ENCODE data around the gene MEGF11. TPM values are rescaled to one million over a fixed set of nuclear protein-coding genes. Genes with fewer than 3 reads are reported as not detected.
"Not testable (repeated sequence)": the region's sequence is repeated elsewhere in the genome, so short reads cannot be mapped to it uniquely, and the experiment has no call there.

The MEGF11 gene
- total RNA-seq, 2 donors from 2014 or later: not detected

- no peak for ATAC-seq
- no peak for DNase-seq
- WGBS, 2 donors: 93 to 96% methylated on average over 1 of the region's 1 CpG
- no peaks in the 10 kb centered on the region for H3K9me3 ChIP-seq
- H3K36me3 ChIP-seq (replicated peaks in 1 of 2; ENCODE audit: insufficient read depth in 1 of 2, low read depth in 2 of 2): peaks cover 0 to 15% of the 10 kb centered on the region in 2 donors
- TF ChIP-seq CTCF (IDR thresholded peaks at IDR 0.05) (no peak), POLR2A (IDR thresholded peaks at IDR 0.05) (no peak)
- H3K27ac ChIP-seq: no peak overlapping the region
- no peak overlapping the region for H3K4me3 ChIP-seq
- H3K27me3 ChIP-seq: no peaks in the 10 kb centered on the region
- intact Hi-C loops (cut with DNase I): no loop called here
- H3K4me1 ChIP-seq: peaks cover 33% of the 10 kb centered on the region
These were observed 378.1 kb downstream of the MEGF11 start for GRCh38 chr15:65875458-65875857.

GRCh38 chr15:65873256-65873655 lies 380.3 kb downstream of the MEGF11 start:
- Histone ChIP-seq H3K9me3 (no peaks in the 10 kb centered on the region), H3K4me3 (no peak overlapping the region), H3K27me3 (no peaks in the 10 kb centered on the region), H3K4me1 (peaks cover 37% of the 10 kb centered on the region), H3K36me3 (replicated peaks in 1 of 2; ENCODE audit: insufficient read depth in 1 of 2, low read depth in 2 of 2) (peaks cover 0 to 11% of the 10 kb centered on the region in 2 donors), H3K27ac (no peak overlapping the region)
- DNase-seq (no peak), ATAC-seq (no peak)
- TF ChIP-seq POLR2A (IDR thresholded peaks at IDR 0.05) (no peak), CTCF (IDR thresholded peaks at IDR 0.05) (no peak)
- intact Hi-C loops (cut with DNase I): no loop called here

GRCh38 chr15:65872596-65872995 lies 381.0 kb downstream of the MEGF11 start:
- H3K9me3 ChIP-seq; ATAC-seq; intact Hi-C loops (cut with DNase I); H3K4me3 ChIP-seq; H3K36me3 ChIP-seq (replicated peaks in 1 of 2; ENCODE audit: insufficient read depth in 1 of 2, low read depth in 2 of 2); H3K27me3 ChIP-seq; DNase-seq: not testable (repeated sequence)
- Histone ChIP-seq H3K4me1 (peaks cover 37% of the 10 kb centered on the region), H3K27ac (peak overlapping the region in 1 of 4 donors; percentile 5)
- WGBS, 2 donors: 86 to 94% methylated on average over 5 of the region's 5 CpGs

- ATAC-seq; H3K36me3 ChIP-seq (replicated peaks in 1 of 2; ENCODE audit: insufficient read depth in 1 of 2, low read depth in 2 of 2); intact Hi-C loops (cut with DNase I); H3K27me3 ChIP-seq; H3K4me3 ChIP-seq; H3K9me3 ChIP-seq; DNase-seq: not testable (repeated sequence)
- H3K4me1 ChIP-seq: peaks cover 37% of the 10 kb centered on the region
- 89 to 97% methylated on average over 9 of the region's 9 CpGs for WGBS, 2 donors
- H3K27ac ChIP-seq: peak overlapping the region in 1 of 4 donors; percentile 96
These were observed 381.7 kb downstream of the MEGF11 start for GRCh38 chr15:65871886-65872285.

- H3K4me1 ChIP-seq: peaks cover 37% of the 10 kb centered on the region
- H3K27me3 ChIP-seq: no peaks in the 10 kb centered on the region
- DNase-seq: no peak
- no peak for ATAC-seq
- intact Hi-C loops (cut with DNase I): no loop called here
- peak overlapping the region; percentile 37 to 96 (median 92) for H3K27ac ChIP-seq
- peak overlapping the region in 1 of 2 donors; percentile 88 for H3K4me3 ChIP-seq
- 16 to 28% methylated on average over 2 of the region's 2 CpGs for WGBS, 2 donors
- no peaks in the 10 kb centered on the region for H3K36me3 ChIP-seq (replicated peaks in 1 of 2; ENCODE audit: insufficient read depth in 1 of 2, low read depth in 2 of 2)
- no peaks in the 10 kb centered on the region for H3K9me3 ChIP-seq
- TF ChIP-seq CTCF (IDR thresholded peaks at IDR 0.05) (no peak), POLR2A (IDR thresholded peaks at IDR 0.05) (no peak)
These were observed 382.5 kb downstream of the MEGF11 start for GRCh38 chr15:65870889-65871533.
